ENCODE results near the gene HELZ. TPM values are rescaled to one million over a fixed set of nuclear protein-coding genes. Genes with fewer than 3 reads are reported as not detected.

The HELZ gene
- polyA plus RNA-seq, 3 donors, result 24.8 to 44.1 (median 39.9) TPM

DNA sequence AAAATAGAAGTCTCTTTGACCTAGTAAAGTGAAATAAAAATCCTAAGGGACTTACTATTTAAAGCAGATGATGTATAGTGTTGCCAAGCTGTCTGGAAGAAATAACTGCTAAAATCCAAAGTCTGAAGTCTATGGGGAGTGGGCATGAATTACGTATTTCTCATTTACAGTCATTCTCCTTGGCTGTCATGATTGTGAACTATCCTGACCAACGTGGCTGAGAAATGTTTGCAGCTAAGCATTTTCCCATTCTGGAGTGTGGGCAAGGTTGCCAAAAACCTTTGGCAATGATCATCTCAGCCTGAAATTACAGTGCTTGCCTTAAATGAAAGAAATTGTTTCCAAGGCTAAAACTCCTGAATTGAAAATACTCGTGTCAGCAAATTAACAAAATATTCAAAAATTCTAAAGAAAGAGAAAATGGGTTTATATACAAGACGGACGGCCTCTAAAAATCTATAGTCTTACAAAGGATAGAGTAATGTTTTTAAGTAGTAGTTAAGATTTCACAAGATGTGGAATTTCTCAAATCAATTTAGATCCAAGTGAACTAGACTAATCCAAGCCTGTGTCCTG, 123.6 kb downstream of the HELZ start:
- no peak overlapping the region for H3K4me3 ChIP-seq (replicated peaks in 1 of 3; ENCODE audit: low read depth in 2 of 3, low read length in 3 of 3)
- no peak overlapping the region for H3K4me2 ChIP-seq (replicated peaks; ENCODE audit: extremely low read depth, low read length, poor library complexity, severe bottlenecking)
- Mint-ChIP-seq H3K4me3 (no peak overlapping the region), H3K4me1 (peaks cover 3% of the 10 kb centered on the region), H3K27me3 (ENCODE audit: low read depth in 3 of 3) (no peaks in the 10 kb centered on the region), H3K9me3 (peaks cover 4 to 10% (median 5%) of the 10 kb centered on the region in 7 donors), H3K27ac (no peak overlapping the region), H3K36me3 (peaks cover 63 to 83% of the 10 kb centered on the region in 2 donors)
- no peak overlapping the region for H3K27ac ChIP-seq (ENCODE audit: low read depth in 1 of 2, low read length in 2 of 2)
- H3K4me1 ChIP-seq (ENCODE audit: control insufficient read depth in 1 of 2, insufficient read depth in 2 of 2, low read length in 2 of 2), result no peaks in the 10 kb centered on the region
- H3K9me3 ChIP-seq (replicated peaks in 1 of 2; ENCODE audit: control insufficient read depth in 1 of 2, insufficient read depth in 1 of 2, low read length in 2 of 2), result peaks cover 0 to 5% of the 10 kb centered on the region in 2 donors
- H4K20me1 ChIP-seq (ENCODE audit: insufficient read depth, low read length), result peaks cover 40% of the 10 kb centered on the region
- peaks cover 77 to 97% of the 10 kb centered on the region in 2 donors for H3K36me3 ChIP-seq (replicated peaks in 1 of 2; ENCODE audit: control insufficient read depth in 1 of 2, insufficient read depth in 2 of 2, low read length in 2 of 2)
- peaks cover 7% of the 10 kb centered on the region for H3K79me2 ChIP-seq (ENCODE audit: insufficient read depth, low read length)
- WGBS (ENCODE audit: insufficient coverage), result 100% methylated on average over 1 of the region's 5 CpGs
- TF ChIP-seq, protein P1, sequence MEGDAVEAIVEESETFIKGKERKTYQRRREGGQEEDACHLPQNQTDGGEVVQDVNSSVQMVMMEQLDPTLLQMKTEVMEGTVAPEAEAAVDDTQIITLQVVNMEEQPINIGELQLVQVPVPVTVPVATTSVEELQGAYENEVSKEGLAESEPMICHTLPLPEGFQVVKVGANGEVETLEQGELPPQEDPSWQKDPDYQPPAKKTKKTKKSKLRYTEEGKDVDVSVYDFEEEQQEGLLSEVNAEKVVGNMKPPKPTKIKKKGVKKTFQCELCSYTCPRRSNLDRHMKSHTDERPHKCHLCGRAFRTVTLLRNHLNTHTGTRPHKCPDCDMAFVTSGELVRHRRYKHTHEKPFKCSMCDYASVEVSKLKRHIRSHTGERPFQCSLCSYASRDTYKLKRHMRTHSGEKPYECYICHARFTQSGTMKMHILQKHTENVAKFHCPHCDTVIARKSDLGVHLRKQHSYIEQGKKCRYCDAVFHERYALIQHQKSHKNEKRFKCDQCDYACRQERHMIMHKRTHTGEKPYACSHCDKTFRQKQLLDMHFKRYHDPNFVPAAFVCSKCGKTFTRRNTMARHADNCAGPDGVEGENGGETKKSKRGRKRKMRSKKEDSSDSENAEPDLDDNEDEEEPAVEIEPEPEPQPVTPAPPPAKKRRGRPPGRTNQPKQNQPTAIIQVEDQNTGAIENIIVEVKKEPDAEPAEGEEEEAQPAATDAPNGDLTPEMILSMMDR (IDR thresholded peaks at IDR 0.05), result no peak
- no peak for DNase-seq
- H3K9ac ChIP-seq (ENCODE audit: insufficient read depth, low read length, poor library complexity, severe bottlenecking), result no peak overlapping the region
- H3K27me3 ChIP-seq (ENCODE audit: control insufficient read depth in 2 of 2, insufficient read depth in 2 of 2, low read length in 2 of 2), result no peaks in the 10 kb centered on the region
- intact Hi-C loops (cut with micrococcal nuclease), result no loop called here
- H2AFZ ChIP-seq (ENCODE audit: insufficient read depth, low read depth, low read length, poor library complexity, severe bottlenecking), result no peak overlapping the region

DNA sequence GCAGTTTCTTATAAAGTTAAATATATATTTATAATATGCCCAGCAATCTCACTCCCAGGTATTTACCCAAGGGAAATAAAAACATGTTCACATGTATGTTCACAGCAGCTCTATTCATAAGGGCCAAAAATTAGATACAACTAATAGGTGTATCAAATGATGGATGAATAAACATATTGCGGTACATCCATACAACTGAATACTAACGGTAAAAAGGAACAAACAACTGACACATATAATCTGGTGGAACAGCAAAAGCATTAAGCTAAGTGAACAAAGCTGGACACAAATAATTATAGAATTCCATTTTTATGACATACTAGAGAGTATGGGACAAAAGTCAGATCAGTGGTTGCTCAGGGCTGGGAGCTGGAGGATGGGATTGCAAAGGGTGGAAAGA, 125.9 kb downstream of the HELZ start:
- intact Hi-C loops (cut with micrococcal nuclease), result no loop called here
- Mint-ChIP-seq H3K9me3 (peaks cover 4 to 10% (median 5%) of the 10 kb centered on the region in 7 donors), H3K36me3 (peaks cover 61 to 85% of the 10 kb centered on the region in 2 donors), H3K27ac (peak overlapping the region in 2 of 7 donors; percentile 13 to 18), H3K27me3 (ENCODE audit: low read depth in 3 of 3) (no peaks in the 10 kb centered on the region), H3K4me1 (no peaks in the 10 kb centered on the region), H3K4me3 (no peak overlapping the region)
- Histone ChIP-seq H3K79me2 (ENCODE audit: insufficient read depth, low read length) (no peaks in the 10 kb centered on the region), H3K27me3 (ENCODE audit: control insufficient read depth in 2 of 2, insufficient read depth in 2 of 2, low read length in 2 of 2) (no peaks in the 10 kb centered on the region), H3K4me3 (replicated peaks in 1 of 3; ENCODE audit: low read depth in 2 of 3, low read length in 3 of 3) (no peak overlapping the region), H3K4me2 (replicated peaks; ENCODE audit: extremely low read depth, low read length, poor library complexity, severe bottlenecking) (no peak overlapping the region), H3K4me1 (ENCODE audit: control insufficient read depth in 1 of 2, insufficient read depth in 2 of 2, low read length in 2 of 2) (no peaks in the 10 kb centered on the region), H3K36me3 (replicated peaks in 1 of 2; ENCODE audit: control insufficient read depth in 1 of 2, insufficient read depth in 2 of 2, low read length in 2 of 2) (peaks cover 87 to 100% of the 10 kb centered on the region in 2 donors), H2AFZ (ENCODE audit: insufficient read depth, low read depth, low read length, poor library complexity, severe bottlenecking) (no peak overlapping the region), H3K9me3 (replicated peaks in 1 of 2; ENCODE audit: control insufficient read depth in 1 of 2, insufficient read depth in 1 of 2, low read length in 2 of 2) (peaks cover 0 to 5% of the 10 kb centered on the region in 2 donors), H4K20me1 (ENCODE audit: insufficient read depth, low read length) (peaks cover 49% of the 10 kb centered on the region), H3K27ac (ENCODE audit: low read depth in 1 of 2, low read length in 2 of 2) (no peak overlapping the region), H3K9ac (ENCODE audit: insufficient read depth, low read length, poor library complexity, severe bottlenecking) (no peak overlapping the region)
- TF ChIP-seq, protein P1 (IDR thresholded peaks at IDR 0.05), result no peak
- no CpG with 5 or more reads among the region's 2 CpGs for WGBS (ENCODE audit: insufficient coverage)
- DNase-seq, result no peak

Measured in CD14-positive monocyte (primary cell).